ENCODE measurements around the gene TCEA3. TPM values are rescaled to one million over a fixed set of nuclear protein-coding genes. Genes with fewer than 3 reads are reported as not detected.
A peak's percentile ranks its signal among the peaks of the same experiment; 100 is the strongest.

The TCEA3 gene
- polyA plus RNA-seq, 3 donors, result 0.26 to 0.52 TPM; not detected in 1

- WGBS (ENCODE audit: insufficient coverage), result 47% methylated on average over 3 of the region's 11 CpGs
- no peak overlapping the region for H3K9ac ChIP-seq (ENCODE audit: insufficient read depth, low read length, poor library complexity, severe bottlenecking)
- peak in 1 of 3 donors; percentile 37 for DNase-seq
- peaks cover 6 to 14% (median 8%) of the 10 kb centered on the region in 3 donors for H3K27me3 Mint-ChIP-seq (ENCODE audit: low read depth in 3 of 3)
- no peak for TF ChIP-seq CTCF (IDR thresholded peaks at IDR 0.05)
- H3K4me1 ChIP-seq (ENCODE audit: control insufficient read depth in 1 of 2, insufficient read depth in 2 of 2, low read length in 2 of 2), result peaks cover 3 to 9% of the 10 kb centered on the region in 2 donors
- no peaks in the 10 kb centered on the region for H3K36me3 Mint-ChIP-seq
- H3K27ac ChIP-seq (ENCODE audit: low read depth in 1 of 2, low read length in 2 of 2), result no peak overlapping the region
- H3K4me2 ChIP-seq (replicated peaks; ENCODE audit: extremely low read depth, low read length, poor library complexity, severe bottlenecking), result no peak overlapping the region
- peaks cover 6% of the 10 kb centered on the region for H3K4me1 Mint-ChIP-seq
- H3K9me3 Mint-ChIP-seq, result peaks cover 0 to 3% (median 0%) of the 10 kb centered on the region in 7 donors
- H4K20me1 ChIP-seq (ENCODE audit: insufficient read depth, low read length), result no peaks in the 10 kb centered on the region
- no peak overlapping the region for H2AFZ ChIP-seq (ENCODE audit: insufficient read depth, low read depth, low read length, poor library complexity, severe bottlenecking)
- intact Hi-C loops (cut with micrococcal nuclease), result no loop called here
- no peaks in the 10 kb centered on the region for H3K27me3 ChIP-seq (ENCODE audit: control insufficient read depth in 2 of 2, insufficient read depth in 2 of 2, low read length in 2 of 2)
- H3K9me3 ChIP-seq (replicated peaks in 1 of 2; ENCODE audit: control insufficient read depth in 1 of 2, insufficient read depth in 1 of 2, low read length in 2 of 2), result no peaks in the 10 kb centered on the region
- no peak overlapping the region for H3K4me3 ChIP-seq (replicated peaks in 1 of 3; ENCODE audit: low read depth in 2 of 3, low read length in 3 of 3)
- H3K27ac Mint-ChIP-seq, result peak overlapping the region in 2 of 7 donors; percentile 50 to 53
- H3K36me3 ChIP-seq (replicated peaks in 1 of 2; ENCODE audit: control insufficient read depth in 1 of 2, insufficient read depth in 2 of 2, low read length in 2 of 2), result no peaks in the 10 kb centered on the region
- H3K4me3 Mint-ChIP-seq, result no peak overlapping the region
- no peaks in the 10 kb centered on the region for H3K79me2 ChIP-seq (ENCODE audit: insufficient read depth, low read length)
Measured at GRCh38 chr1:23384312-23385058, 40.1 kb downstream of the TCEA3 start.

GRCh38 chr1:23383577-23384311, 40.8 kb downstream of the TCEA3 start:
- H3K4me2 ChIP-seq (replicated peaks; ENCODE audit: extremely low read depth, low read length, poor library complexity, severe bottlenecking), result no peak overlapping the region
- DNase-seq, result no peak
- H2AFZ ChIP-seq (ENCODE audit: insufficient read depth, low read depth, low read length, poor library complexity, severe bottlenecking), result no peak overlapping the region
- H3K27me3 ChIP-seq (ENCODE audit: control insufficient read depth in 2 of 2, insufficient read depth in 2 of 2, low read length in 2 of 2), result no peaks in the 10 kb centered on the region
- Mint-ChIP-seq H3K27me3 (ENCODE audit: low read depth in 3 of 3) (peaks cover 6 to 14% (median 12%) of the 10 kb centered on the region in 3 donors), H3K4me3 (no peak overlapping the region), H3K27ac (peak overlapping the region in 1 of 7 donors; percentile 50), H3K36me3 (no peaks in the 10 kb centered on the region), H3K9me3 (peaks cover 0 to 3% (median 0%) of the 10 kb centered on the region in 7 donors), H3K4me1 (peaks cover 9% of the 10 kb centered on the region)
- intact Hi-C loops (cut with micrococcal nuclease), result no loop called here
- no peaks in the 10 kb centered on the region for H3K36me3 ChIP-seq (replicated peaks in 1 of 2; ENCODE audit: control insufficient read depth in 1 of 2, insufficient read depth in 2 of 2, low read length in 2 of 2)
- no peaks in the 10 kb centered on the region for H3K9me3 ChIP-seq (replicated peaks in 1 of 2; ENCODE audit: control insufficient read depth in 1 of 2, insufficient read depth in 1 of 2, low read length in 2 of 2)
- H3K4me3 ChIP-seq (replicated peaks in 1 of 3; ENCODE audit: low read depth in 2 of 3, low read length in 3 of 3), result no peak overlapping the region
- H4K20me1 ChIP-seq (ENCODE audit: insufficient read depth, low read length), result no peaks in the 10 kb centered on the region
- 81% methylated on average over 5 of the region's 8 CpGs for WGBS (ENCODE audit: insufficient coverage)
- H3K27ac ChIP-seq (ENCODE audit: low read depth in 1 of 2, low read length in 2 of 2), result no peak overlapping the region
- peaks cover 6 to 12% of the 10 kb centered on the region in 2 donors for H3K4me1 ChIP-seq (ENCODE audit: control insufficient read depth in 1 of 2, insufficient read depth in 2 of 2, low read length in 2 of 2)
- TF ChIP-seq CTCF (IDR thresholded peaks at IDR 0.05), result no peak
- H3K9ac ChIP-seq (ENCODE audit: insufficient read depth, low read length, poor library complexity, severe bottlenecking), result no peak overlapping the region
- no peaks in the 10 kb centered on the region for H3K79me2 ChIP-seq (ENCODE audit: insufficient read depth, low read length)

Measured in CD14-positive monocyte (primary cell).